ENCODE measurements around the gene RWDD3.

RWDD3 gene, protein sequence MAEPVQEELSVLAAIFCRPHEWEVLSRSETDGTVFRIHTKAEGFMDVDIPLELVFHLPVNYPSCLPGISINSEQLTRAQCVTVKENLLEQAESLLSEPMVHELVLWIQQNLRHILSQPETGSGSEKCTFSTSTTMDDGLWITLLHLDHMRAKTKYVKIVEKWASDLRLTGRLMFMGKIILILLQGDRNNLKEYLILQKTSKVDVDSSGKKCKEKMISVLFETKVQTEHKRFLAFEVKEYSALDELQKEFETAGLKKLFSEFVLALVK

DNA sequence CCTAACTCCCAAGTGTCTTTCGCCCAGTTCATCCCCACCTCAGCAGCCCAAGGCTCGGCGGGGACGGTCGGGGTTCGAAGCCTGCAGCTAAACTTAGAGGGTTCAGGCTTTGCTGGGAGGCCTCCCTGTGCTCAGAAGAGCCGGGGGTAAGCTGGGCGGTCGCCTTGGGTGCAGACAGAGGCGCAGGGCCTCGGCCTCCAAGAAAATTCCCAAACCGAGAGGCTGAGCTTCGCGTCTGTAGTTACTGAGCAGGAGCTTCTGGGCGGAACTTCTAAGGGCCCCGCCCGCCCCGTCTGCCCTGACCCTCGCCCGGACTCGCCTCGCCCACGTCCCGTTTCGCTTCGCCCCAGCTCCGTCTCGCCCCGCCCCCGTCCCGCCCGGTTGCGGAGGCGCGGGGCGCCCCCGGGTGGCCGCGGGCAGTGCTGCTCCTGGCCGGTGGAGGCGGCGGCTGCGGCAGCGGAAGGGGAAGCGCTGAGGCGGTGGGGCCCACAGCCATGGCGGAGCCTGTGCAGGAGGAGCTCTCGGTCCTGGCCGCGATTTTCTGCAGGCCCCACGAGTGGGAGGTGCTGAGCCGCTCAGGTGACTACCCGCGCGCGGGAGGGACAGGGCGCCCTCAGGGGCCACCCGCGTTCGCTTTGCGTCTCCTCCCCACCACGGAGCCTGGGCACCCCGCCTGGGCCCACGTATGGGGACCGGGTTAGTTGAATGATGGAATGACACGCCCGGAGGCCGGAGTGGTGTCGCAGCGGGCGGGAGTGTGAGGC, at the start of gene RWDD3:
Gene RWDD3, plus strand, starts transcription at position 474 of the 764 bp plus-strand sequence. Its CDS starts 21 bp downstream, at position 495.
- peak; percentile 89 for DNase-seq (ENCODE audit: low spot score)

DNA sequence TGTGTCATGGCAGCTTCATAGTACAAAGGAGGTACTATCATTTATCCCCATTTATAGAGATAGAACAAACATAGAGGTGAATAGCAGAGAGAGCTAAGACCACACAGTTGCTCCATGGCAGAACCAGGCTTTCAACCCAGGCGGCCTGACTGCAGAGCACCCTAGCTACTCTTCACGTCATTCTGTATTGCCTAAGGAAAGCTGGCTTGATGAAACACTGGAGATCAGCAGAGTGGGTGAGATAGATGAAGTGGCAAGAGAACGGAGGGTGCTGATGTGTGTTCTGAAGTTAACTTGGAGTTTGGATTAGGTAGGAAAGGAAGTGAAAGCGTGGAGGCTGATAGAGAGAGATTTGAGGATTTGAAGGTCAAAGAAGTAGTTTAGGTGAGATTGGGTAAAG, 47.9 kb upstream of the RWDD3 start:
- DNase-seq (ENCODE audit: low spot score), result no peak

DNA sequence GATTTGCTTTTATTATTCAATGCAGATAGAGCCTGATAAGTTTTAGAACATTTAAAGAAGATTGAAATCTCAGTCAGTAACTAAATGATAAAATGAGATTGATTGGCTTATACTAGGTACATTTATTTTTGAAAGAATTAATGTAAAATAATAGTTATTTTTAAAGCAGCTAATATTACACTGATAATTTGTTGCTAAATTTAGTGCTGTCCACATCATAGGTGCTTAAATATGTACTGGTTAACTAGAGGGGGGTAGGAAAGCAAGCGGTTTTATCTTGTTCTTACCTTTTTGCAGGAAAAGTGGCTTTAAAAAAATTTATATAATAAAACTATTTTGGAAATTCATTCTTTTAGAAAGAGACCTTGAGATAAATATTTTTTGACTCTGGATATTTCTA, 40.4 kb upstream of the RWDD3 start:
- DNase-seq (ENCODE audit: low spot score), result no peak

DNA sequence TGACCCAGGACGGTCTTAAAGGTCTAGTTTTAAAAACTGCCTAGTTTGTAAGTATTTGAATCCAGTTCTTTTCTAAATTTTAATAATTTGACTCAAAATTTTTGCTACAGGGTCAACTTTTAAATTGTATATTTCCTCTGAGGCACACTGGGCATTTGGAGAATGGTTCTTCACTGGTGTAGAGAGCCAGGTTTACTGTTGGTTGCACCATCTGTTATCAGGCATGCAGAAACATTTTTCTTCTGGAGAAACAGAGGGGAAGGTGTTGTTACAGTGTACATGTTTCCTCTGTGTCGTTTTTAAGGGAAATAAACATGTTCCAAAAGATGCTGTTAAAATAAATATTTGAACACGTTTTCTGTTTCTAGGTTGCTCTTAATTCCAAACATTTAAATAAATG, 39.0 kb upstream of the RWDD3 start:
- no peak for DNase-seq (ENCODE audit: low spot score)

DNA sequence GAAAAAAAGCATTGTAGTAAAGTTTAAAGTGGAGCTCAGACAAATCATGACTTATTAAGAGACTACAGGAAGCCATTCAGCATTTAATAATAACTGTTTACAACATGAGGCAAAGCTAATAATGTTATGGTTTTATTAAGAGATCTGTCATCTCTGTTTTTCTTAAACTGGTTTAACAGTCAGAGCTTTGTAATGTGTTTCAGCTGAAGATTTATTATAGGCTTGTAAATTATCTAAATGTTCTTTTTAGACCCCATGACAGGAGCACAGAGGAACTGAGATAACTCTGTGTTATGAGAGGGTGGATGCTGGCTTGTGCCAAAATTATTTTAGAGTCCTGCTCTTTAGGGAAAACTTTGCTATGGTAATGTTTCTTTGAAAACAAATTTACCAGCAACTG, 38.0 kb upstream of the RWDD3 start:
- no peak for DNase-seq (ENCODE audit: low spot score)

DNA sequence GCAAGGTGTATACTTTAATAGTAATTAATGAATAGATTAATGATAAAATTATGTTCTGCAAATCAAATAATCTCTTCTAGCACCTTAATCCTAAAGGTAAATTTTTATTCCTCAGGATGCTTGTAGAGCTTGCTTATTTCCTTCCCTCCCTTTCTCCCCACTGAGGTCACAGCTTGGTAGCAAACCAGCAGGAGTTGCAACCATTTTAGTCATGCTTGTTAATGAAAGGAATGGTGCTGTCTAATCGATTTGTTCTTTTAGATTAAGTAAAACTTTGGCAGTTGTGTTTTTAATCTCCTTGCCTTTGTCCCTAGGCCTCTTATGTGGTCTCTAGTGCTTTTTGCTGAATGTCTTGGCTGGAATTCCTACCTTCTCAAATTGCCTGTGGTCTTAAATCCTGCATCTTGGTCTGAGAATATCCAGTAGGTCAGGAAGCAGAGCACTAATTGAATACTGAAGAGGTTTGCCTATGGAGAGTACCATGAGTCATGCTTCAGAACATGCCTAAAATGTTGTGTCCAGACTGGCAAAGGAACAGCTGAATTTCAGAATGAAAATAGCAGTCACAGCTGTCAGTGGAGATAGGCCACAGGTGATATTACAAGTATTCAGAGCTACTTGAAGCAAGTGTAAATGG, 36.3 kb upstream of the RWDD3 start:
- no peak for DNase-seq (ENCODE audit: low spot score)

DNA sequence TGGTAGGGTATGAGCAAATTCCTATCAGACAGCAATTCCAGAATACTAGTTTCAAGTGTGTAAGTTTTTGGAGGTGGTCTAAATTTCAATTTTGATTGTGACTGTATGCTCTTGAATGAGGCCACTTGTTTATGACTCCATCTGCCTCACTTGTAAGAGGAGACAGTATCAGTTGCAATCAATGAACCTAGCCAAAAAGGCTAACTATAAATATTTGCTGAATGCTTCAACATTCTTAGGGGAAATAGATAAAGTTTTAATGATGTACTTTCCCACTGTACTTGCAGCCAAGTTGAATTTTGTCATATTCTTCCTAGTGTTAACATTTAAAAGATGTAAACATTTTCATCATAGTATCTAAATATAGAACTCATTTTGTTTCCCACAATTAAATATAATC, 32.1 kb upstream of the RWDD3 start:
- DNase-seq (ENCODE audit: low spot score), result no peak

DNA sequence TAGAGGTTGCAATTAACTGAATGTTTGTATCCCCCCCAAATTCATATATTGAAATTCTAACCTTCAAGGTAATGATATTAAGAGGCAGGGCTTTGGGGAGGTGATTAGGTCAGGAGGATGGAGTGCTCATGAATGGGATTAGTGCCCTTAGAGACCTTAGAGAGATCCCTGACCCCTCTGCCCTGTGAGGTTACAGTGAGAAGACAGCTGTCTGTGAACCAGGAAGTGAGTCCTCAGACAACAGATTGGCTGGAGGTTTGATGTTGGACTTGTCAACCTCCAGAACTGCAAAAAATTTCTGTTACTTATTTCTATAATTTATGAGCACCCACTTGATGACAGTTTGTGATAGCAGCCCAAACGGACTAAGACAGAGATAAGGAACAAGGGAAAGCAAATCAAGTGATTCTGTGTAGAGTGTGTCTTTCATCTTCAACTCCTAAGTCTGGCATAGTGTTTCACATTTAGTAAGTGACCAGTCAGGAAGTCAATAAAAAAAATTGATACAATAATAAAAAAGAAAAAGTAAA, 30.0 kb upstream of the RWDD3 start:
- no peak for DNase-seq (ENCODE audit: low spot score)

DNA sequence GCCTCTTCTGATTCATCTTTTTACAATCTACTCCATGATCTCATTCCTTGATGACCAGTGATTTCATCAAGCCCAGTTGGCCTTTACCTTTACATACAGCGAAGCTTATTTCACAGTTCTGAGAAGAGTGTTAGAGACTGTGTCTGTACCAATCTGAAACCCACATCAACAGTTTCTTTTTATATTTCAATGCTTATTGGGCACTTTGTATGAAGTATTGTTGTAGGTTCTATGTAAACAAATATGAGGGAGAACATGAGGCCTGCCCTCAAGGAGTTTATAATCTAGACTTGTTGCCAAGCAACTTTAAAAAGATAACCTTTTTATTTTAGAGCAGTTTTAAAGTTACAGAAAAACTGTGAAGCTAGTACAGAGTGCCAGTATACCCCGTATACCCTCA, 27.5 kb upstream of the RWDD3 start:
- no peak for DNase-seq (ENCODE audit: low spot score)

DNA sequence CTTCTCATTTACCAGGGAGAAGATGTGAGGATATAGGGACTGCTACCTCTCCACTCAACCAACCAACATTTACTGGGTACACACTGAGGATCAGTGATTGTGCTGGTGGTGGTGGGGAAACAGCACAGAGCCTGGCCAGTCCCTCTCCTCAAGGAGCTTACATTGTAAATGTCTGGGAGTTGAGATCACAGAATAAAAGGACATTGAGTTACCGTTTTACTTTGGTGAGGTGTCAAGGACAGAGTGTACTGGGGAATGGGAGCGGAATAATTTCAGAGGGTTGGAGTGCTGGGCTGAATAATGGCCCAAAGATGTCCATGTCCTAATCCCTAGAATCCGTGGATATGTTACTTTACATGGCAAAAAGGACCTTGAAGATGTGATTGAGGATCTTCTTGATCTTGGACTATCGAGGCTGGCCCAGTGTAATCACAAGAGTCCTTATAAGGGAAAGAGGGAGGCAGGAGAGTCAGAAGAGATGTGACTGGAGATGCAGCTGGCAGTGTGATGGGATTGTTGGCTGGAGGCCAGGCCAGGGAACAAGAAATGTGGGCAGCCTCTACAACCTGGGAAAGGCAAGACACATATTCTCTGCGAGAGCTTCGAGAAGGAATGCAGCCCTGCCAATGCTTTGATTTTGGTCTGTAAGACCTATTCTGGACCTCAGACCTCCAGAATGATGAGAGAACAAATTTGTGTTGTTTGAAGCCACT, 26.6 kb upstream of the RWDD3 start:
- DNase-seq (ENCODE audit: low spot score), result no peak

DNA sequence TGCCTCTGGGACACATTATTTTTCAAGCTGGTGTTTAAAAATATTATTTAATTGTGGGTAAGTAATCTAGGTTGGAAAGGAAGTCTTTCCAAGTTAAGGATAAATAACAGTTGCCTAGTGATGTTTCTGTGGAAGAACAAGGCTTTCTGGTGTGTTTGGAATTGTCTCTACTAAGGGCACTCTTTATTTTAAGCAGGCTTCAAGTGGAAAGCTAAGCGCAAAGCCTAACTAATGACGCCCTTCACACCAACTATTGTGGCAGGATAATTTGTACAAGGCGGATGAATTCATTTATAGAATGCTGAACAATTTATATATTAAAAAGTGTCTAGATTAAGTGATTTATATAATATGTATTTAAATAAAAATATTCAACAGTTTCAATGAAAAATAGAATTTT, 25.1 kb upstream of the RWDD3 start:
- no peak for DNase-seq (ENCODE audit: low spot score)

DNA sequence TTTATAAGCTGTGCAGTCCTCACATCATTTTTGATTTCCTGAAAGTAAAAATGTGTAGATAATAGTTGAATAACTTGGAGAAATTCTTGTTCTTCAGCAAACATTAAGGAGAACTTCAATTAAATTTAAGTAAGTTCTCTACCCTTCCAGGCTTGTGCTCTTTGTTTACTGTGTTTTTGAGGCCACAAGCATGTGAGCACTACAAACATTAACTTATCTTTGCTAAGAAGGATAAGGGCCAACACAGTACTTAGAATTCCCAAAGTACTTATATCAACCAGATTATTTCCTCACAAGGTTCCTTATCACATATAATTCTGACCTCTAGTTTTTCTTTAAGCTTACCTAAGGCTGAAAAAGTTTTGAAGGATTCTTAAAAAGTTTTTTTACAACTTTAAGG, 24.7 kb upstream of the RWDD3 start:
- DNase-seq (ENCODE audit: low spot score), result no peak

DNA sequence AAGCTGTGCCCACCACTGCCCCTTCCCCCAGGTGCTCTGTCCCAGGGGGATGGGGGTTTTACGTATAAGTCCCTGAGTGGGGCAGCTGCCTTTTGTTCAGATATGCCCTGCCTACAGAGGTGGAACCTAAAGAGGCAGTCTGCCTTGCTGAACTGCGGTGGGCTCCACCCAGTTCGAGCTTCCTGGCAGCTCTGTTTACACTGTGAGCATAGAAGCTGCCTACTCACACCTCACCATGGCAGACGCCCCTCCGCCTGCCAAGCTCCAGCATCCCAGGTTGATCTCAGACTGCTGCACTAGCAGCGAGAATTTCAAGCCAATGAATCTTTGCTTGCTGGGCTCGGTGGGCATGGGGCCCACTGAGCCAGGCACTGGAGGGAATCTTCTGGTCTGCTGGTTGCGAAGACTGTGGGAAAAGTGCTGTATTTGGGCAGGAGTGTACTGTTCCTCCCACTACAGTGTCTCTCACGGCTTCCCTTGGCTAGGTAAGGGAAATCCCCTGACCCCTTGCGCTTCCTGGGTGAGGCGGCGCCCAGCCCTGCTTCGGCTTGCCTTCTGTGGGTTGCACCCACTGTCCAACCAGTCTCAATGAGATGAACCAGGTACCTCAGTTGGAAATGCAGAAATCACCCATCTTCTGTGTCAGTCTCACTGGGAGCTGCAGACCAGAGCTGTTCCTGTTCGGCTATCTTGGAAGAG, 17.6 kb upstream of the RWDD3 start:
- no peak for DNase-seq (ENCODE audit: low spot score)

DNA sequence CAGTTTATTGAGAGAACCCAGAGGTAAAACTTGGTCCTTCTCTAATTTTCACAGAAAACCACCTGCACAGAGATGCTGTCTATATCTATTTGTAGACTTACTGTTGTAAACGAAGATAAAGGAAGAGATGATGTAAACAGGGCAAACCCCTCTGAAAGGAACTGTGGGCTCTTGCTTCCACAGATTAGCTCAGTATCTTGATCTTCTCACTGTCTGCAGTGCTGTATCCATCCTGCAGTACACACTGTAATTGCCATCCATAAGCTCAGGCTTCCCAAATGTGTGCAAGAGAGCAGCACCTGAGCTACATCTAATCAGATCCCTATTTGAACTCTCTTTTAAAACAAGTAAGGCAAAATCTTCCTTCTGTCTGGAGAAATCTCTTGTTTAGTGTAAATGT, 16.6 kb upstream of the RWDD3 start:
- DNase-seq (ENCODE audit: low spot score), result no peak

DNA sequence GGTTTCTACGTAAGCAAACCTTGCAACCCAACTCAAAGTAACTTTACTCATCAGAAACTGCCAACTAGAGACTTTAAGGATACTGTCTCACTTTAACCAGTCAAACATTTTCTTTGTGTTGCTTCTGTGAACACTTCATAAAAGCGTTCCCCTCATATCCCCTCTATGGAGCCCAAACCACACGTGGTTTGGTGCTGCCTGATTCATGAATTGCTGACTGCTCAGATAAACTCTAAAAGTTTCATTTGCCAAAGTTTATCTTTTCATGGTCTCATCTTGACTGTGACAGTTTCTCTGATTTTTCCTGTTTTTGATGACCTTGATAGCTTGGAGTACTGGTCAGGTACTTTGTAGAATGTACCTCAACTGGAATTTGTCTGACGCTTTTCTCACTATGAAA, 14.6 kb upstream of the RWDD3 start:
- no peak for DNase-seq (ENCODE audit: low spot score)

DNA sequence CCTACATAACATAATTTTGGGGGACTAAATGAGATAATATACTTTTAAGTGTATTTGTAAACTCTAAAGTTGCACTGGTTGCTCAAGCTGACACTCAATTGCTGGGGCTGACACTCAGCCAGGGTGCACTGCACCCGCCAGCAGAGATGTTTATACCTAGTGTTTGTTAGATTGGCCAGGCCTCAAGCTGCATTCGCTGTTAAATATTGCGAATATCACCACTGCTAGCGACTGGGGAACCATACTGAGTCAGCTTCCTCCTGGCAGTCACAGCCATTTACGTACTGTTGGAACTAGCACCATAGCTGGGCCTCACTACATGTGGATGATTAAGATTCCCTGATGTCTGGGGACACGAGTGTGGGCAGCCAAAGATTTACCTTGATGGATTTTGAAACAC, 12.7 kb upstream of the RWDD3 start:
- DNase-seq (ENCODE audit: low spot score), result no peak

DNA sequence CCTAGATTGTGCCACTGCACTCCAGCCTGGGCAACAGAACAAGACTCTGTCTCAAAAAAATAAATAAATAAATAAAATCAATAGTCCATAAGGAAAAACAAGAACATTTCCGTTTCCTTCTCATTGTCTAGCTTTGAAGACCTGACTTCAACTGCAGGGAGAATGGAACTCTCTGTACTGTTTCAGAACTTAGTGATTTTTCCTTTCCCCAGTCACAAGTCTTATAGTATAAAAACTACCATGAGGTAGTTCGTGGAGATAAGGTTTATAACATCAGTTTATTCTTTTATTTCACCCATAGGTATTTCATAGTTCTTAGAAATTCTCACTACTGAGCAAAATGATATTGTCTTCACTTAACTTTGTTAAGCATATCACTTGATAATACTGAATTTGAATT, 11.4 kb upstream of the RWDD3 start:
- DNase-seq (ENCODE audit: low spot score), result no peak

DNA sequence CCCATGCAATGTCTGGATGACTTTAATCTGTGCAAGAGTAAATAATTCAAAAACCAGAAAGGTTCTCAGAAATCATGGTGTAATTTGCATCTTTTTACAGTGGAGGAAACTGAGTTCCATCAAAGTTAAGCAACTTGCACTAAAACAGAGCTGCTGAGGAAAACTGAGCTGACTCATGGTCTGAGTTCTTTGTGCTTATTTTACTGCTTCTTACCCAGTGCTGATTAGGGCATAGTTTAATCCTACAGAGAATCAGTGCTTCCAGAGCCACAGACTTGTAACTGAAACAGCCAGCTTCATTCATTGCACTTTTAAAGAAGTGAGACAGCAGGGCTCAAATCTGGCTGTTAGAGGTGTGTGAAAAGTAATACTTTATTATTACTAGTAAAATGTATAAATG, 10.9 kb upstream of the RWDD3 start:
- no peak for DNase-seq (ENCODE audit: low spot score)

DNA sequence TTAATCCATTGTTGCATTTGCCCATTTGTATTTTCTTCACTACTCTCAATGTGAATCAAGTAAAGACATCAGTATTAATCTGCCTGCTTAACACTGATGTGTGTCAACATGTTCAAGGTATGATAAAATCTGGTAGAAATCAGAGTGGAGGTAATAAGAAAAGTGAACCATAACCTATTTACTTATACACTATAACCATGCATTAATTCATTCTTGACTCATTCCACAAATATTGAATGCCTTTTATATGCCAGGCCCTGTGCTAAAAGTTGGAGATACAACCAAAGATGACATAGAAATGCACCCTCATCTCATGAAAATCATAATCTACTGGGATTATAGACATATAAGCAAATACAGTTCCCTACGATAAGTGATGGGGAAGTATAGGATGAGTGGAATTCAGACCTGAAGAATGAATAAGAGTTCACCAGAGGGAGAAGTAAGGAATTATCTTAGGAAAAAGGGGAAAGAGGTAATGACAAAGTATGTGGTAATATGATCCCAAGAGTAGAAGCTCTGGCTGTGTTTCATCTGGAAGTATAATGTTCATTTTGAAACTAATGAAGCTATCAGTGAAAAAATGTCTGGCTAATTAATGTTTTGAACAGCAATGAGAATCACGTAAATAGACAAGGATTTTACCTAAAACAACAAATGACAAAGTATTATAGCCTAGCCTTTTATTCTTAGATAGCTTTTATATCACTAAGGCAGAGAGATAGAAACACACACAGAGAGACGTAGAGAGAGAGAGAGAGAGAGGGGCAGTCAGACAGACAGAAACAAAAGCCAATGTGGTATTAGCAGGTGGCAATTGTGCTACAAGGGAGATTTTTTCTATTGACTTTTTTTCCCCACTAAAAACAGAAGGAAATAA, 7.0 kb upstream of the RWDD3 start:
- no peak for DNase-seq (ENCODE audit: low spot score)

DNA sequence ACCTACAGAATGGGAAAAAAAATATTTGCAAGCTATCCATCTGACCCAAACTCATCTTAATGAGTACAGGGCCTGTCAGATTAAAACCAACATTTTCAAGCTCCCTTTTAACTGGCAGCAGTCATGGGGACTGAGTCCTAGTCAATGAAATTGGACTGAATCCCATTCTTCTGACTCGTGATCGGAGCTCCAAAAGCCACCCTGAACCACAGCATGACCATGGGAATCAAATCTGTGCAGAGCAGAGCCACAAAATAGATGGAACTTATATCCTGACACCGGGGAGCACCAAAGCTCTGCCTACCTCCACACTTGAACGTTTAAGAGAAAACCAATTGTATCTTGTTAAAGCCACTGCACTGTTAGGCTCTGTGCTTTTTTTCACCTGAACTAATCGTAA, 5.0 kb upstream of the RWDD3 start:
- peak; percentile 77 for DNase-seq (ENCODE audit: low spot score)

DNA sequence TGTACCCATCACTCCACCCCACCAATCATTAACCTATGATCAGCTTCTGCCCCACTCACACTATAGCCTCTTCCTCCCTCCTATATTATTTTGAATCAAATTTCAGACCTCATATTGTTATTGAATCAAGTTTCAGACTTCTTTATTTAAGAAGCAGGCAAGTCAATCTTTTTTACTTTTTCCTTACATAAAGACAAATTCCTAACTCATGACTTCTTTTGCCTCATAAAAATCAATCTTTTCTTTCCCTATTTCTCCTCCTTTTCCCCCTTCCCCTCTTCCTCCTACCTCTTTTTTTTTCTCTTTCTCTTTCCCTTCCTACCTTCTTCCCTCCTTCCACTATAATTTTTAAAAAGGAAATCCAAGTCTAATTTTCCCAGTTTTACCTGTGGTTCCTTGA, 4.3 kb upstream of the RWDD3 start:
- no peak for DNase-seq (ENCODE audit: low spot score)
